K562 (cell line): Measurements from ENCODE around the gene PRTN3.

Experiments used
- NR2C1 ChIP-seq, 2 experiments: fragments of 450-650 bp; IDR thresholded peaks; 2 replicates each; pipeline ENCODE4 v1.6.1; 2017; ENCODE audit warnings: mild to moderate bottlenecking in 2 of 2, antibody characterized with exemption in 1 of 2, inconsistent platforms in 1 of 2, missing compliant biosample characterization in 1 of 2, missing genetic modification characterization in 1 of 2
- TRIM28 ChIP-seq: fragments of 450-650 bp; IDR thresholded peaks from 2 replicates; pipeline ENCODE4 v1.6.1; 2017

GRCh38 chr19:889662-890295, 49.0 kb downstream of the PRTN3 start:
- TF ChIP-seq TRIM28 (no peak), NR2C1 (IDR thresholded peaks at IDR 0.05) (no peak), NR2C1 (tag; IDR thresholded peaks at IDR 0.05) (no peak)
